ENCODE measurements around the gene HPS1.
"Not testable (repeated sequence)": the region's sequence is repeated elsewhere in the genome, so short reads cannot be mapped to it uniquely, and the experiment has no call there.

Gene HPS1

DNA sequence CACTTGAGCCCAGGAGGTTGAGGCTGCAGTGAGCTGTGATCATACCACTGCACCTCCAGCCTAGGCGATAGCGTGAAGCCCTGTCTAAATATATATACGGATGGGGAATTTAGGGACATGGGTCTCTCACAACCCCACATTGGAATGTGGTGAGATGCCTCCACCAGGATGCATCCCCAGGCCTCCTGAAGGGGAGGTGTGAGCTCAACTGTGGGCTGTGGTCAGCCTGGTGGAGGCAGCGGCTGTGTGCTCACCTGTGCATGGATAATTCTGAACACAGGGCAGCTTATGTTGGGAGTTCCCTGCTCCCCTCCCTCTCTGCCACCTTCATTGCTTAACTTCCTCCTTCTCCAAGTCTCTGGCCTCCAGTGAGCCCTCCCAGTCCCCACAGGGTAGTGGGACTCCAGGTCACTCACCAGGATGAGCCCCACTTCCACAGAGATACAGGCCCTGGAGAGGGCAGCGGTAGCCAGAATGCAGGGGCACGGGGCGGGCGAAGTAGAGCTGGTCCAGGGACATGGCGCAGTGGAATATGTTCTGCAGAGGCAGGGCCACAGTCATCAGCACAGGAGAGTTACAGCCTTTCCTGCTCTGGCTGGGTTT, 62.1 kb downstream of the HPS1 start:
- no peak for DNase-seq

DNA sequence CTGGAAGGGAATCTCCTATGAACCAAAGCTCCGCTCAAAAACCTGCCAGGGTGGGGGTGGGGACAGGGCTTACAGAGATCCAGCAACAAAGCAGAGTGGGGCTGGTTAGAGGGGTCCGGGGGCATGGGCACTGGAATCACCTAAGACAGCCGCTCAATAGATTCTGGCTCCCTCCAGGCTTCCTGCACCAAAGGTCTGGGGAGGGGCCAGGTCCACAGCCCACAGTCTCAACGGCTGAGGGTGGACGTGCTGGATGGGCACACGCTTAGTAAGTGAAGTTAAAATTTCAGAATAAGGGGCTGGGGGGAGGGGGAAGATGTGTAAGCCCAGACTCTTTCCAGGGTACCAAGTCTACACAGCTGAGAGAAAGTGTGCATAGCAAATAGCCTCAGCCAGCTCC, 62.9 kb downstream of the HPS1 start:
- no peak for DNase-seq

- not testable (repeated sequence) for DNase-seq
Observed at GRCh38 chr10:98383134-98383667, 63.5 kb downstream of the HPS1 start.

DNA sequence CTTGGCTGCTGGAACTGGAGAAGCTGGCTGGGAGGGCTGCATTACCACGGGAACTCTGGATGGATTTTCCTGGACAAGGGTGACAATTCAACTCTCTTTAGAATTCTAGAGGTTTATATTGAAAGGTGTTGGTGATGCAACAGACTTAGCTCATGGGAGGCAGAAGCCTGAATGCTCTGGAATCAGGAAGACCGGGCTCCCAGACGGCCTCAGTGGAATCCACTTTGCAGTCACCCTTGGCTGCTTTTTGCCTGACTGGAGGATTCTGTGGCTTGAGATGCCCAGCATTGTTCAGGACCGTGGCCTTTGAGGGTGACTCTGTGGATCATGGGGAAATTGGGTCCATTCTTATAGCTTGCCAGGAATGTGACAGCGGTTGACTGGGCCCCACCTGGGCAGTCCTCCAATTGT, 64.0 kb downstream of the HPS1 start:
- DNase-seq, result no peak

DNA sequence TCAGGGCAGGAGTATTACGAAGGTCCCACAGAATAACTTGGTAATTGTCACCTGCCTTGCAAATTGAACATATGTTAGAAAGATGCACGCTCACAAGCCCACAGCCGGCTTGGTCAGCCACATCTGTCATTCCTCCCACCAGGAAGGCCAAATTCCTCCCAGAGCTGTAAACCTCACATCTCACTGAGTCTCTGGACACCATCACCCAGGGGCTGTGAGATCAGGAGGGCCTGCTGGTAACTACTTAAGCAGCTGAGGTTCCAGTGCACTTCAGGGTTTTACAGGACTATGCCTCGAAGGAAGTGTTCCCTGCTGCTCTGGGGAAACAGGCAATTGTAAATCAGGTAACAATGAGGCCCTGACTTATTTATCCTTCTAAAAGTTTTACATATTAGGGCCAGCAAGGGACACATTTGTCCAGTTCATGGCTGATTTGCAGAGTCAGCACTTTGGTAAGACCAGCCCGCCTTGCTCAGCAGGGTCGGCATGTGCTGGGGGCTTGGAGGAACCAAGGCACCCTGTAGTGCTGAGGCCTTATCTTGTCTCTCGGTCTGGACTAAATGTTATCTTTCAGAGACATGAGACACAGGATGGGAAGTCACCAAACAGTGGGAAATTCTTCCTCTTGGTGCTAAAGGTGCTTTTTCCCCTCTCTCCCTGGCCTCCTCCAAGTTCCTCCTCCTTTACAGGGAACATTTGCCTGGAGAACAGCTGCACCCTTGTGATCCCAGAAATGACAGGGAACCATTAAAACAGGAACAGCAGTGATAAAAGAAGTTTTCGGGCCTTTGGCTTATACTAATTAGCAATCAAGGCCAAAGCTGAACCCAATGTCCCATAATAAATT, 66.0 kb downstream of the HPS1 start:
- DNase-seq, result no peak

GRCh38 chr10:98378722-98379121, 68.0 kb downstream of the HPS1 start:
- DNase-seq, result no peak

GRCh38 chr10:98377536-98377935, 69.2 kb downstream of the HPS1 start:
- no peak for DNase-seq

GRCh38 chr10:98377001-98377400, 69.7 kb downstream of the HPS1 start:
- no peak for DNase-seq

DNA sequence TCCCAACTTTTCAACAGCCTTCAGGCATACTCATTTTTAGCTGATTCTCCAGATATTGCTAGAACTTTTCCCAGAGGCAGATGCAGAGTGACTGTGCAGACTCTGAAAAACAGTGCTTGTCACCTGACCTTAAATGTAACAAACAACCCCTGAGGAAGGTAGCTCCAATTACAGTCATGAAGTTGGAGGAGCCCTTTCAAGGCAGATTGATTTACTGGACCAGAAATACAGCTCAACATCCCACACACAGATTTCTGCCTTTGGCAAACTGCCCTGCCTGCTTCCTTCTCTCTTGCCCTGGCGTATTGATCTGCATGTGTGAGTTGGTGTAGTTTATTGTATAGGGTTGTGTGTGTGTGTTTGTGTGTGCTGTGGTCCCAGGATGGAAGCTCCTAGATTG, 70.2 kb downstream of the HPS1 start:
- no peak for DNase-seq

DNA sequence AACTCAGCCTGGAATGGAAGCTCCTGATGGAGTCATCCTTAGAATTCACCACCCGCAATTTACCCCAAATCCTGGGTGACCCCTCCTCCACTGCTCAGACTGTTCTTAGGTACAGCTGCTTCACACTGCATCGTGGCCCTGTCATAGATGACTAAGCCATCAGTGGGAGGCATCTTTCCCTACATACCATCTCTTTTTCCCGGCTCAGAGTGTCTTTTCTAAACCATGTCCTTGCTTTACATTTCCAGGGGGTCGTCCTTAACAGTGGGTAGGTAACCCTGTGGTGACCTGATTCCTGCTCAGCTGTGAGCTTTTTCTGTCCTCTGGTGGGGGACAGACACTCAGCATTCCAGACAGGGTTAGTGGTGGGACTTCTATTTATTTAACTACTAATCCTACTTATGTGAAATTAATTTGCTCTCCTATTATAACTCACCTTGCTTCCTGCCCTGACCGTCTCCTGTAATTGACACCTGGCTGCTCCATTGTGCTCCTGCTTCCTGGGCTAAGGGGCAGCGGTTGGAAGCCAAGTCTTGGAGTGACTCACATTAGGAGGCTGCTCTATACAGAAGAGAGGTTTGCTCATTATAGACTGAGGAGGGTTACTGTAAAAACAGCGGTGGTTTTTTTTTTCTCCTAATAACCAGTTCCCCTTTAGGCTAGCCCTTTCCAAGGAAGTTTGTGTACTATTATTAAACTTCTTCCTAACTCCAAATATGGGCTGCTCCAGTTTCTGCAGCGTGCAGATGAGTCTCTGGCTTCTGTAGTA, 72.3 kb downstream of the HPS1 start:
- DNase-seq, result no peak

DNA sequence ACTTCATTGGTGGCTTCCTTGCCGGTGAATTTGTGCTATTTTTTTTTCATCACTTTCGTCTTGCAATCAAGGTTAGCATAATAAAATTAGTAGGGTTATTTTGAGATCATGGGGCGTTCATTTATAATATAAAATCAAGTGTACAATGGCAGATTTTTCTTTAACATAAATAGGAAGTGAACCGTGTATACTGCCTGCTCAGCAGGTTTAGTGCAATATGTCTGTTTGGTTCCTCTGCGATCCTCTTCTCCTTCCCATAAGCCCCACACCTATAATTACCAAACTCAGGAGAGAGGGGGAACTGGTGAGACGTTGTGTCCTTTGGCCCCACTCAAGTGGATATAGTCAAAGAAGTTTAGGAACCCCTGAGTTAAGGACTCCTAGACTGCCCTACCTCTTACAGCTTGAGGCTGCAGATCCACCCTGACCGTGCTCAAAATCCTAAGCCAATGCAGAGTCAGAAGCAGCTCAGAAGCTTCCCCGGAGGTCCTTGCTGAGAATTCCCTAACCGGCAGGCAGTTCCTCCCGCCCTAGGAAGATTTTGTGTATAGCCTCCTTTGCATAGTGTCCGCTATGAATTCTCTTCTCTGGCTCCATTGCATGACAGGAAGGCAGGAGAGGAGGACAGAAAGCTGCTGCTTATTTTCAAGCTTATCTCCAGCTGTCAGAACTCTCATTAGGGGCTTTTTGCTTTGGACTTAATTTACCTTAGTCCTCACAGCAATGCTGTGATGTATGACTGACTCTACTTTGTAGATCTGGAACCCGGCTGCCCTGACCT, 73.3 kb downstream of the HPS1 start:
- no peak for DNase-seq

DNA sequence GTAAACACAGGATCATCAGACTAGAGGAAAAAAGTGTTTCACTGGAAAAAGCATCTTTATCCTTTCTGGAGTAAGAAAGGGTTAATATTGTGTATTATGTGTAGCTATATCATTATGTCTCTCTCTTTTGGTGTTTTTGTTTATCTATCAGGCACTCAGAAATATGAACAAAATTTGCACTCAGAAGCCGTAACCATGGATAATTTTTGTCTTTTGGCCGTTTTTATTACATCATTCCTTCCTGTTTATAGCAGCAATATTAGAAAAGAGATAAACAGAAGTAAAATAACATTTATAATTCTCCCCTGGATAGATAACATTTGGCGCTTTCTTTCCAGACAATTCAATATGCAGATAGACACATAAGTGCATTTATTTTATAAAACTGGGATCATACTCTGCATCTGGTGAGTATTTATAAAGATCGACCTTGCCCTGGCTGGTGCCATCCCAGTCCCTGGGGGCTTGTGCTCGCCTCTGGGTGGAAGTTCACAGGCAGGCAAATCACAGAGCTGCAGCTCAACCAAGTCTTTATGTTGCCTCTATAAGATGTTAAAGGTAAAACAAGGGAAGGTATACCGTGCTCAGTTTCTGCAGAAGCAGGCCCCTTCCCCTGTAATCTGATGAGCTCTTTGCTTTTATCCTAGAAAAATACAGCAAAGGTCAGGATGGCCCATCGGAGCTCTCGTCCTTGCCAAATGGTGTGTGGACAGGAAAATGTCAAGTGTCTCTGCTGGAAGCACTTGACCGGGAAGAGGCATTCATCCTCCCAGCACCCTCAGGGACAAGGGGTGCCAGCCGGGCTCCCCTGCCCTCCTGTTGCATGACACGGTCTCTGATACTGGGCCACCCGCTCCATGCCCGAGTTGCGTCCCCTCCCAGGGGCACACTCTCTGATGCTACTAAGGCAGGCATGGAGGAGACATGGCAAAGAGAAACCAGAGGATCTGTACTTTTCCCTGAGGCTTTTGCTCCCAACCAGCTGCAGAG, 75.6 kb downstream of the HPS1 start:
- no peak for DNase-seq

DNA sequence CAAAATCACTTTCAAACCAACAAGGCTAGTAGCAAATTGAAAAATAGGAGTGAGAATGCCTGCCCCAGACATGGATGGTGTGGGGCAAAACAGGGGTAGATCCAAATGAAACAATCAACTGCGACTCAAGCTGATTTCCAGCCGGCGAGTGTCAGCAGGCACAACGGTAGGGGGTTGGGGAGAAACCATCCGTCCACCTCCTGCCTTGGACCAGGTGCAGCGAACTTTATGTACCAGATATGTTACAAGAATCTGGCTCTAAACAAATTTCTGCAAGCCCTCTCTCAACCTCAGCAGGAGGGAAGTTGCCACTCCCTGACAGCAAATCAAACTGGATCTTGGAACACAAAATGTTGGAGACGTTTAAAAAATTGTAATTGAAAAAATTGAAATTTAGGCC, 76.9 kb downstream of the HPS1 start:
- DNase-seq, result no peak

- no peak for DNase-seq
Observed at GRCh38 chr10:98368644-98369043, 78.1 kb downstream of the HPS1 start.

DNA sequence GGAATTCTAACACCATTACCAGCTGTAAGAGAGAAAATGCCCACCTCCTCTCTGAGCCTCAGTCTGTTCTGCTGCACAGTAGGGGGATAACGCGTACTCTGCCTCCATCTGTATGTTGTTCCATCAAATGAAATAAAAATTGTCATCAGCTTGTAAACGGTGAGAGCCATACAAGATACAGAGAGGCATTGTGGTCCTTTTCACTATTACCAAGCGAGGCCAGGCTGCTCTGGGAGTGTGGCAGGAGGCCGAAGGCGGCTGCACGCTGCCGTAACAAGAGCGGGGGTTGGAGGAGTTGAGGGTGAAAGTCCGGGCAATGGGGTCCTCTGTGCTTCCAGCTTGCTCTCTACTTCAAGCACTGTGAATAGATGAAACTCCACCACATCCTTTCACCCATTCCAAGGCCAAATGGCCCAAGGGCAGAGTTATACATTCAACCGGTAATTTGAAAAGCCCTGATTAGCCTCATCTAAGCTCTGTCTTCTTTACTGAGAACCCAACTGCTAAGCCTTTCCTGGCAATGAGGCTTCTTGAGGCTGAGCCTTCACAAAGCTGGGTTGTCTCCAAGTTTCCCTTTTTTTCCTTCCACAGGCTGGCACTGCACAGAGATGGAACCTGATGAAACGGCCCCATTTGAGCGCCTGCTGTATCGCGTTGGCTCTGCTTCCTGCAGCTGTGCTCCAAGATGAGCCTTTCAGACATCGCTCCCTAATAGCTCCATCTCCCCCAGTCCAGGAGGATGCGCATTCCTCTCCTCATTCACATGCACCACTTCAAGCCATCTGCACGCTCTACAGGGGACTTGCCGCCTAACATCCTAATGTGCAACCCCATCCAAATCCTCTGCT, 78.9 kb downstream of the HPS1 start:
- DNase-seq, result no peak
